Common myeloid progenitor, CD34-positive (primary cell): Measurements from ENCODE around the gene SH3GL3.
A peak's percentile ranks its signal among the peaks of the same experiment; 100 is the strongest.

Experiments
- CTCF ChIA-PET: fragments of 350-600 bp; sonication (Branson Sonifier 250); formaldehyde crosslinking; loops from one replicate; lab custom pipeline; 2021; ENCODE audit warnings: antibody characterized with exemption; lab: Charles Lee
- POLR2A ChIA-PET: fragments of 350-600 bp; sonication (Branson Sonifier 250); formaldehyde crosslinking; loops from one replicate; lab custom pipeline; 2021; ENCODE audit warnings: antibody characterized with exemption; lab: Charles Lee
- DNase-seq, 3 donors: peaks; one replicate each; pipeline versions ENCODE4 v3.0.0 to v3.0.0-alpha.2; 2013
- H3K27ac ChIP-seq, 2 experiments: 1 replicate in 1 of 2; 2 replicates in 1 of 2; pipeline ENCODE4 v1.7.0; 2013; ENCODE audit warnings: inconsistent platforms in 2 of 2, low read length in 2 of 2, mild to moderate bottlenecking in 2 of 2, low read depth in 1 of 2, moderate library complexity in 1 of 2; ENCODE audit not compliant: severe bottlenecking in 2 of 2, insufficient read depth in 1 of 2, poor library complexity in 1 of 2
- H3K27me3 ChIP-seq, 5 experiments: replicated peaks in 2 of 5; 1 replicate in 3 of 5; 2 replicates in 2 of 5; pipeline versions ENCODE4 v1.6.1 to v1.7.0; 2013; ENCODE audit warnings: low read length in 4 of 5, mild to moderate bottlenecking in 2 of 5, moderate library complexity in 2 of 5, inconsistent platforms in 1 of 5; ENCODE audit not compliant: insufficient read depth in 5 of 5, control insufficient read depth in 4 of 5
- H3K36me3 ChIP-seq, 4 experiments: 1 replicate in 2 of 4; 2 replicates in 2 of 4; pipeline versions ENCODE4 v1.6.1 to v1.7.0; 2013; ENCODE audit warnings: low read length in 3 of 4, control low read depth in 1 of 4, mild to moderate bottlenecking in 1 of 4; ENCODE audit not compliant: control insufficient read depth in 4 of 4, insufficient read depth in 4 of 4
- H3K4me1 ChIP-seq, 4 experiments: 1 replicate in 3 of 4; 2 replicates in 1 of 4; pipeline versions ENCODE4 v1.6.1 to v1.7.1; 2013; ENCODE audit warnings: low read length in 3 of 4, mild to moderate bottlenecking in 3 of 4, control low read depth in 1 of 4, inconsistent platforms in 1 of 4, moderate library complexity in 1 of 4; ENCODE audit not compliant: control insufficient read depth in 4 of 4, insufficient read depth in 4 of 4; ENCODE audit errors: control extremely low read depth in 1 of 4
- H3K4me3 ChIP-seq, 7 experiments: 1 replicate in 4 of 7; 2 replicates in 3 of 7; pipeline versions ENCODE4 v1.5.1 to v1.7.0; 2013; ENCODE audit warnings: mild to moderate bottlenecking in 7 of 7, low read length in 6 of 7, moderate library complexity in 6 of 7, inconsistent platforms in 2 of 7, low read depth in 2 of 7, control low read depth in 1 of 7; ENCODE audit not compliant: insufficient read depth in 4 of 7, control insufficient read depth in 1 of 7; ENCODE audit errors: extremely low read depth in 1 of 7
- H3K9me3 ChIP-seq, 5 experiments: 1 replicate in 4 of 5; 2 replicates in 1 of 5; pipeline versions ENCODE4 v1.6.1 to v1.7.1; 2013; ENCODE audit warnings: low read length in 4 of 5, mild to moderate bottlenecking in 2 of 5, inconsistent platforms in 1 of 5, low read depth in 1 of 5, moderate library complexity in 1 of 5; ENCODE audit not compliant: control insufficient read depth in 4 of 5, insufficient read depth in 2 of 5; ENCODE audit errors: control extremely low read depth in 1 of 5
- WGBS: methylation state at CpG from one replicate; pipeline ENCODE4 v1.1.5; 2013; ENCODE audit not compliant: insufficient coverage; 5-methylcytosine and 5-hydroxymethylcytosine counted together

Gene SH3GL3

GRCh38 chr15:83613714-83614113 lies 166.6 kb downstream of the SH3GL3 start:
- ChIA-PET CTCF (no interaction called here), POLR2A (interaction anchor here (0.7 kb wide), 1 partner anchor 335 kb away, joined by 3 read pairs; no protein-coding TSS in a partner anchor)
- Histone ChIP-seq H3K4me1 (no peaks in the 10 kb centered on the region), H3K27me3 (no peaks in the 10 kb centered on the region), H3K36me3 (no peaks in the 10 kb centered on the region), H3K9me3 (no peaks in the 10 kb centered on the region), H3K4me3 (no peak overlapping the region), H3K27ac (no peak overlapping the region)
- no peak for DNase-seq
- 100% methylated on average over 1 of the region's 2 CpGs for WGBS

- CTCF ChIA-PET: no interaction called here
- H3K36me3 ChIP-seq: no peaks in the 10 kb centered on the region
- peaks cover 0 to 3% (median 0%) of the 10 kb centered on the region in 5 experiments for H3K9me3 ChIP-seq
- H3K4me3 ChIP-seq: no peak overlapping the region
- no peak for DNase-seq
- no peaks in the 10 kb centered on the region for H3K4me1 ChIP-seq
- no peak overlapping the region for H3K27ac ChIP-seq
- WGBS: 100% methylated on average over 1 of the region's 1 CpG
- POLR2A ChIA-PET: no interaction called here
- H3K27me3 ChIP-seq: no peaks in the 10 kb centered on the region
Measured at GRCh38 chr15:83616840-83617239, 169.7 kb downstream of the SH3GL3 start.

- no peak overlapping the region for H3K4me3 ChIP-seq
- no peaks in the 10 kb centered on the region for H3K36me3 ChIP-seq
- no peaks in the 10 kb centered on the region for H3K4me1 ChIP-seq
- WGBS: no CpG with 5 or more reads among the region's 2 CpGs
- POLR2A ChIA-PET: no interaction called here
- H3K27me3 ChIP-seq: no peaks in the 10 kb centered on the region
- H3K9me3 ChIP-seq: no peaks in the 10 kb centered on the region
- peak in 2 of 3 donors; percentile 0 to 18 for DNase-seq
- CTCF ChIA-PET: no interaction called here
- H3K27ac ChIP-seq: no peak overlapping the region
Measured at GRCh38 chr15:83626171-83626802, 179.1 kb downstream of the SH3GL3 start.

- H3K36me3 ChIP-seq: no peaks in the 10 kb centered on the region
- no peak for DNase-seq
- no CpG with 5 or more reads among the region's 2 CpGs for WGBS
- ChIA-PET POLR2A (no interaction called here), CTCF (no interaction called here)
- no peak overlapping the region for H3K4me3 ChIP-seq
- H3K9me3 ChIP-seq: peaks cover 0 to 2% (median 0%) of the 10 kb centered on the region in 5 experiments
- no peaks in the 10 kb centered on the region for H3K27me3 ChIP-seq
- no peak overlapping the region for H3K27ac ChIP-seq
- no peaks in the 10 kb centered on the region for H3K4me1 ChIP-seq
Measured at GRCh38 chr15:83631534-83631933, 184.4 kb downstream of the SH3GL3 start.

GRCh38 chr15:83643201-83643600 lies 196.1 kb downstream of the SH3GL3 start:
- CTCF ChIA-PET: no interaction called here
- DNase-seq: no peak
- Histone ChIP-seq H3K9me3 (peaks cover 0 to 19% (median 9%) of the 10 kb centered on the region in 5 experiments), H3K4me1 (no peaks in the 10 kb centered on the region), H3K4me3 (no peak overlapping the region), H3K27me3 (peaks cover 0 to 2% (median under 1%) of the 10 kb centered on the region in 5 experiments), H3K27ac (no peak overlapping the region), H3K36me3 (no peaks in the 10 kb centered on the region)
- POLR2A ChIA-PET: no interaction called here

GRCh38 chr15:83644439-83644838 lies 197.3 kb downstream of the SH3GL3 start:
- 100% methylated on average over 1 of the region's 1 CpG for WGBS
- H3K9me3 ChIP-seq: peaks cover 0 to 17% (median 7%) of the 10 kb centered on the region in 5 experiments
- no peak for DNase-seq
- no peak overlapping the region for H3K27ac ChIP-seq
- H3K27me3 ChIP-seq: peaks cover 0 to 4% (median 0%) of the 10 kb centered on the region in 5 experiments
- H3K4me1 ChIP-seq: no peaks in the 10 kb centered on the region
- H3K36me3 ChIP-seq: no peaks in the 10 kb centered on the region
- ChIA-PET POLR2A (no interaction called here), CTCF (no interaction called here)
- H3K4me3 ChIP-seq: no peak overlapping the region

- CTCF ChIA-PET: no interaction called here
- H3K36me3 ChIP-seq: no peaks in the 10 kb centered on the region
- H3K4me1 ChIP-seq: peaks cover 0 to 13% (median 0%) of the 10 kb centered on the region in 4 experiments
- no peak overlapping the region for H3K4me3 ChIP-seq
- WGBS: 100% methylated on average over 2 of the region's 2 CpGs
- H3K9me3 ChIP-seq: peaks cover 0 to 1% (median 0%) of the 10 kb centered on the region in 5 experiments
- POLR2A ChIA-PET: no interaction called here
- peaks cover 14 to 61% (median 29%) of the 10 kb centered on the region in 5 experiments for H3K27me3 ChIP-seq
- DNase-seq: no peak
- H3K27ac ChIP-seq: no peak overlapping the region
Measured at GRCh38 chr15:83650831-83651230, 203.7 kb downstream of the SH3GL3 start.
